Epidermal melanocyte (primary cell): ENCODE data around the gene RARB.

Experiments used
- DNase-seq: peaks from one replicate; pipeline ENCODE4 v3.0.0; 2011; ENCODE audit warnings: low spot score; ENCODE audit not compliant: insufficient read length

The RARB gene

DNA sequence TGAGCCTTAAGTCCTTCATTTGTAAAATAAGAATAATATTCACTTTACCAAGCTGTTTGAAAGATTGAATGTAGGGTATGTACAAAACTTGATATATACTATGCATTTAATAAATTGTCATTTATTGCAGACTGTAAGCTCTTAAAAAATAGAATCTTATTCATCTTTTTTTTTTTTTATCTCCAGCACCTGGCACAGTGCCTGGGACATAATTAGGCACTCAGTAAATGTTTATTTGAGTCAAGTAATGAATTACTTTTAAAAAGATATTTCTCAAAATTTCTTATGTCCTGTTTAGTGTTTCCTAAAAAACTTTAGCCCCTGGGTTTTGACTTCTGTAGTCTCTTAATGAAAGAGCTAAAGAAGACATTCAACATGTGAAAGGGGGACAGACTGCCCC lies 164.9 kb downstream of the RARB start:
- DNase-seq, result no peak

DNA sequence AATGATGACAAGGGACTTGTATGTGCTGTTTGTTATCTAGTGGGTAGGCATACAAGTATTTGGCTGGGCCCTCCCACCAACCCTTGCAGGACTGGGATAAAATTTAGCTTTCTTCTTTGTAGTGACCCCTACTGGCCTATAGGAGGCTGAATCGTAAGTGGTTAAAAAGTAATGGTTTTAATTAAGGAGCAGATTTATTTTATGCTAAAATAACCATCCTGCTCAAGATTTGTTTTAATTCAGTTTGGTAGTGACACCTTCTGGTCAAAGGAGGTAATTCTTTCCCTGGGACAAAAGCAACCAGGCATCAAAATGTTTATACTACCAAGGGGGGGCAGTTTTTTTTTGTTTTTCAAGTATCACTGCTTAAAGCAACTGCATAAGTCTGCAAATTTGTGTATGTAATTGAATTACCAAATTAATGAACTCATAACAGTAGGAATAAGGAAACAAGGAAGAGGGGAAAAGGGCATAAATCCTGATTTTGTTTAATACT lies 166.0 kb downstream of the RARB start:
- no peak for DNase-seq

DNA sequence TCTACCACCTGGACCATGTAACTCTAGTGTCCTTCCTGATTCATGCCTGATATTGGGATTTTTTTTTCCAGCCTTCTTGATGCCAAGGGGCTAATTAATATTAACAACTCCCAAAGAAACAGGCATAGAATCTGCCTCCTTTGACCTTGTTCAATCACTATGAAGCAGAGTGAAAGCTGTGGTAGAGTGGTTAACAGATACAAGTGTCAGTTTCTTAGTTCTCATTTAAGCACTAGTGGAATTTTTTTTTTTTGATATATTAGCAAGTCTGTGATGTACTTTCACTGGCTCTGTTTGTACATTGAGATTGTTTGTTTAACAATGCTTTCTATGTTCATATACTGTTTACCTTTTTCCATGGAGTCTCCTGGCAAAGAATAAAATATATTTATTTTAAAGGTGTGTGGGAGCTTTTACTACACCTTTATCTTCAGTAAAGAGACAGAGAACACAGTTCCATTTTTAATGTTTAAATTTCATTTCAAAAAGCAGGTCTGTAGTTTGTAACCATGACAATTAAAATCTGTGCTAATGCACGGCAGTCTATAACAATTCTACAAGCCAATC lies 169.6 kb downstream of the RARB start:
- DNase-seq, result no peak

DNA sequence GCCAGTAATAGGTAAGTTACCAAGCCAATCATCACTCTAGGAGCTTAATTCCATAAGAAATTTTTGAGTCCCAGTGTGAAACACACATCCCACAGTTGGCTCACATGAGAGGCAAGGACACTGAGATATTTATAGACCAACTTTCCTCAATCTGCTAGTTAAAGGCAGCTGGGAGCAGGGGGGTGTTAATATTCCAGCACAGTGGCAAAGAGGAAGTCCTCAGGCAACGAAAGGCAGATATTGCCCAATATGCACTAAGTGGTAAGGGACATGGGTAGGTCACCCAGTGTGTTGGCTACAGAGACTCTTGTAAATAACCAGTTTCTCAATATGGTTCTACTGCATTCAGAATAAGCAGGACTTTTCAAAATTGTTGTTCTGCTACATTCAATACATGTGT lies 175.6 kb downstream of the RARB start:
- no peak for DNase-seq

DNA sequence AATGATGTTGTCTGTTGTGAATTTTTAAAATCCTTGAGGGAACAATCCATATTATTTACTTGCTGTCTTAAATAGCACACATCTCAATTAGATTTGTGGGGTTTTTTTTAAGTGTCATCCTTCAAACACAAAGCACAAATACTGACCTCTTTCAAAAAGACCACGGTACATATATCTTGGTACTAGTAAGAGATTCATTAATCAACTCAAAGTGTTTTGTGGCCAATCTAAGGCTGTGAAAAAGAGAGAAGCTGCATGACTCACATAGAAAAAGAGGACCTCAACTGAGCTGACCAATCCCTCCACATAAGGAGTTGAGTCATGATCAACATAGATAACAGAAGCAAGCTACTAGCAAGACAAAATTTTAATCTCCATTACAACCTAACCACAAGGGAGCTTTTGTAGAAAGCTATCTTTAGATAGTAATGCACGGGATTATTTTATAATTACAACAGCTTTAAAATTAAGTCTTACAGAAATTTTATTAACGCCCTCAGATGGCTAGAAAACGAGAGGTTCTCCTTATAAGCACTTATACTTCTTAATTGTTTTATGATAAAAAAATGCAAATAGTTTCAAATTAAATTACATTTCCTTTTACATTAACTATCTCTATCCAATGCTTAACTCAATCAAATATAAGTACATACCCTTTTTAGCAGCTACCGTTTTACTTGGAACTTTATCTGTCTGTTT lies 176.2 kb downstream of the RARB start:
- DNase-seq, result no peak

DNA sequence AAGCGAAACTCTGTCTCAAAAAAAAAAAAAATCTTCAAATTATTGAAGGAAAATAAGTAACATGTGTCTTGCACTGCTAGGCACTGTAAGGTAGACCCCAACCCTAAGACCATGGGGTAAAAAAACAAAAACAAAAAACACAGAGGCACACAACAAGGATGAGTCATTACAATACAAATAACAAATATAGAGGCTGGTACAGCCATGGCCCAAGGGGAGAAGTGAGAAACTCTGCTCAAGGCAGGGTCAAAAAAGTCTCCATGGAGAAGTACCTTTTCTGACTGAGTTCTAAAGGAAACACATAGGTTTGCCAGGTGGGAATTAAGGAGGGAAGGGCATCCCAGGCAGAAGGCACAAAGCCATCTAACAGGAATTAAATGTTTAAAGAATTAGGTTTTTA lies 182.1 kb downstream of the RARB start:
- DNase-seq, result no peak

DNA sequence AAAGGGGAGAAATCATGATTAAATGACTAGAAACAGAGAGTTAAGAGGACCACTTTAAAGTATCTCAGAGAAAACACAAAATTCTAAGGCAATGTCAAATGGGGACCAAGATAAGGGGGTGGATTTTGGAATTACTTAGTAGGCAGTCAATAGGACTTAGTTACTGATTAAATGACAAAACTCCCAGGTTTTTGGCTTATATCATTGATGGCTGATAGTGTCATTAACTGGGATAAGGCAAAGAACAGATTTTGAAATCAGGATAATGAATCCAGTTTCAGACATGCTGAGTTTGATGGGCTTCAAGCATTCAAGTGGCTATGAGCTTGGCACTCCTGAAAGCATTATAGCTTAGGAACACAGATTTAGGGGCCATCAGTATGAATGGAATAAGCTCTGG lies 182.7 kb downstream of the RARB start:
- no peak for DNase-seq

DNA sequence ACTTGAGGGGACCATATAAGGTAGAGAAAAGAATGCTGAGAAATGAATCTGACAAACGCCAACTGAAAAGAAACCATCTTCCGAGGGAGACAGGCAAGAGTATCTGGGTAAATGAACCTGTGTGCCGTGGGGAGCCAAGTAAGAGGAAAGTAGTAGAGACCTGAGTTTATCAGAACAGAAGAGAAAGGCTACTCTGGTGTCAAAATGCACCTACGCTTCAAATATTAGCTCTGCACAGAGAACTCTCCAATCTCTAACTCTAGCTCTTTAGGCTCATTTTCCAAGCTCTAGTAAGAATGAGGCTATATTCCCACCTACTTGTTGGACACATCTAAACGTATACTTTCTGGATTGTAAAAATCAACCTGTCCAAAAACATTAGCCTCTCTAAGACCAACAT lies 183.1 kb downstream of the RARB start:
- DNase-seq, result no peak

DNA sequence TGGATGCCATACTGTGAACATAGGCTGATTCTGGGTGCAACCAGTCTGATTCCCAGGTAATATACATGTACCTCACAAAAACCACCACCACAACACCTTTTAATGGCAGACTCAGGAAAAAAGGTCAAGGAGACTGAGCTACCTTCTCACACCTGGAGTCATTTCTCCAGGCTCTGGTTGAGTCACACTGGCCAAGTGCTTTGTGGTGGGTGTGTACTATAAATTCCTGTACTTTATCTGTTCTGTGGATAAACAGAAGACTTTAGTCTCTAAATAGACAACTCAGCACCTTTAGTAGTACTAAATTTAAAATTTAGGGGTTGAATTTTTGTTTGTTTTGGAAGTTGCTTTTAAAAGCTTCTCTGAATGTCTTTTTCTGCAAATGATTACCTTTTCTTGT lies 190.0 kb downstream of the RARB start:
- DNase-seq, result no peak

DNA sequence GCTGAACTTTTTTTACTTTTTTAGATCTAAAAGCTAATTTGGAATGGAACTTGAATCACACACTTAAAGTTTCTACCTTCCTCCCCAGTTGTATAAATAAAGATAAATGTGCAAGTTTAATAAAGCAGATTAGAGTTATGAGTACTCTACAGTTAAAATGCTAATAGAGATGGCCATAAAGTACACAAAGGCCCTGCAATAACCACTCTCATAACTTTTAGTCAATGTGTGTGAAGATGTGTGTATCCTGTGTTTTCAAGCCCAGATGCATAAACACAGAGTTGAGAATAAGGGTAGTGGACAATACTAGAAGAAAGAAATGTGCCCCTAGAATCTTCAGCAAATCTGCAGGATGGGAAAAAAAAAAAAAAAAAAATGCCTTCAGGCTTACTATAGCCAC lies 191.3 kb downstream of the RARB start:
- no peak for DNase-seq

DNA sequence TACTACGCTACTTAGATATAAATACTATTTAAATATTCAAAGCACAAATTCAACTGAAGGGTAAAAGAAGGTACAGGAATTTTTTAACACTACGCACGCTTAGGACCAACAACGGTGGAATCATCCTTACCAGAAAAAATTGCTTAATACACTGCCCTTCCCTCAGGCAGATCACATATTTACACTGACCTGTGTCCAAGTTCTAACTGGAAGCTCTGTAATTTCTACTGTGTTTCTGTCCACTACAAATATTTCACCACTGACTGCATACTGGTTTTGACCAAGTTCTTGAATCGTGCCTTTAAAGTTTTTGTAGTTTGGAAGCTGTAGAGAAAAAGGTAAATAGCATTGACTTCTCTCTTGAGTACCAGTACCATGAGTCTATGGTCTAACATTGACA lies 192.4 kb downstream of the RARB start:
- no peak for DNase-seq

DNA sequence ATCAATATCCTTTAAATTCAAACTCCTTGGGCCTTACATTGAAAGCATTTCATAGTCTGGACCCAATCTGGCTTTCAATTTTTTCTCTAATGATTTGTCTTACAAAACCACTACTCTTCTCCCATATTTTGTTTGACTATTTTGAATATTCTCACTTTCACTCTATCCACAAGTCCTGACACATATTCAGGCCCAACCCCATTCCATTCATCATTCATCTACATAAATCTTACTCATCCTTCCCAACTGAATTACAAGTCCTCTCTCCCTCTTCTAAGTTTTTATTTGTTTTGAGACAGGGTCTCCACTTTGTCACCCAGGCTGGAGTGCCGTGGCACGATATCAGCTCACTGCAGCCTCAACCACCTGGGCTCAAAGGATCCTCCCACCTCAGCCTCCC lies 193.0 kb downstream of the RARB start:
- DNase-seq, result no peak

DNA sequence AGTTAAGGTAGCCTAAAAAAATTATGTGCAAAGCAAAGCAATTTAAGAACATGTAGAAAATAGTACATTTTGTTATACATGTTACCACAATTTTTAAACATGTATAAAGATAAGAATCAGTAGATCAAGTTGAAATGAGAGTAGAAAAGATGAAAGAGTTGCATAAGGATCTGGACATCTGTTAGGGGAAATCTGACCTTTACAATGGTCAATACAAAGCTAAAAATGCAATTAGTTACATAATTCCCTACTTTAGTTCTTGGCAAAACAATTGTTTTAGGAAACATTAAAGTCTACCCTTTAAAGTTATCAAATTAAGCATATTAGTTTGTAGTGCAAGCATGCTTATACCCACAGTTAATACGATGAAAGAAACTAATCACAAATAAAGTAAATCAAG lies 203.9 kb downstream of the RARB start:
- DNase-seq, result no peak

DNA sequence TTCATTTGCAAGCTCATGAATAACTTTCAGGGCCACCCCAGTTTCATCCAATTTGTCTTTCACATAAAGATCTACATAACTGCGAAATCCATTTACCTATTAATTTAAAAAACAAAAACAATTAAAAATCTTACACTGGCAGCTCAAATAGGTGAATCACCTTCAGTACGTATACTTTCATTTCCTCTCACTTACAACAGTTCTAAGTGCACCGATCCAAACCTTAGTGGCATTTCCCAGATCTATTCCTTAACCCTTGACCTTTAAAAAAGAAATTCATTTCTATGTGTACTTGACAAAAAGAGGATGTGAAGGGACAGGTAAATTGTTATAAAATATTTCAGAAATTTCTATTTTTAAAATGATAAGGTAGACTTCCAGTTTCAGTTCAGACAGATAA lies 205.9 kb downstream of the RARB start:
- no peak for DNase-seq

DNA sequence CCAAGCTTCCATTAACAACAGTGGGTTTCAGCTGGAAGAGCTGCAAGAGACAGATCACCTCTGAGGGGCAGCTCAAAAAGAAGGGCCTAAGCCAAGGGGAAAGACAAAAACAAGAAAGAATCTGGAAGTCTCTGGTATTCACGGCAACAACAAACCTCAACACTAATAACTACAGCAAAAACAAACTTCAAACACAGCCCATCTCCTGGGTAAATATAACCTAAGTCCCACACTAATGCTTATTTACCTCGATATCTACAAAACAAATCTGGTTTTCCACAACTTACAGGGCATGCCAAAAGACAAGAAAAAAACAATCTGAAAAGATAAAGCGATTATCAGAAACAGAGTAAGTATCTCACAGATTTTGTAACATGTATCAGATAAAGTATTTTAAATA lies 207.0 kb downstream of the RARB start:
- no peak for DNase-seq
